Neuronal stem cell (in vitro differentiated cells): Measurements from ENCODE around the gene COL20A1.

ENCODE experiments used
- DNase-seq: peaks from one replicate; pipeline ENCODE4 v3.0.0-alpha.2; 2013; ENCODE audit warnings: low spot score
- H2AFZ ChIP-seq: one replicate; pipeline ENCODE4 v1.6.1; 2013; ENCODE audit warnings: mild to moderate bottlenecking, low read length, inconsistent platforms
- H2AK5ac ChIP-seq: 2 replicates; pipeline ENCODE4 v1.6.1; 2013; ENCODE audit warnings: low read depth, mild to moderate bottlenecking, inconsistent platforms, low read length, moderate library complexity, mixed read lengths
- H2BK120ac ChIP-seq: 2 replicates; pipeline ENCODE4 v1.6.1; 2013; ENCODE audit warnings: low read depth, mild to moderate bottlenecking, inconsistent platforms, low read length, moderate library complexity, mixed read lengths
- H2BK12ac ChIP-seq: one replicate; pipeline ENCODE4 v1.6.1; 2013; ENCODE audit warnings: low read length, inconsistent platforms
- H2BK15ac ChIP-seq: 2 replicates; pipeline ENCODE4 v1.6.1; 2013; ENCODE audit warnings: mild to moderate bottlenecking, low read length, inconsistent platforms, mixed read lengths
- H2BK5ac ChIP-seq: one replicate; pipeline ENCODE4 v1.6.1; 2013; ENCODE audit warnings: inconsistent platforms, mild to moderate bottlenecking, low read length, moderate library complexity
- H3K14ac ChIP-seq: one replicate; pipeline ENCODE4 v1.6.1; 2013; ENCODE audit warnings: low read length, inconsistent platforms
- H3K18ac ChIP-seq: 2 replicates; pipeline ENCODE4 v1.6.1; 2013; ENCODE audit warnings: low read length, inconsistent platforms
- H3K23ac ChIP-seq: 2 replicates; pipeline ENCODE4 v1.6.1; 2013; ENCODE audit warnings: low read depth, mild to moderate bottlenecking, mixed read lengths, low read length, inconsistent platforms; ENCODE audit not compliant: poor library complexity
- H3K27ac ChIP-seq: replicated peaks from 3 replicates; pipeline ENCODE4 v1.5.1; 2013; ENCODE audit warnings: low read length, inconsistent platforms
- H3K27me3 ChIP-seq, 3 experiments: 2 replicates each; pipeline ENCODE4 v1.6.1; 2013; ENCODE audit warnings: low read length in 3 of 3, mild to moderate bottlenecking in 2 of 3, inconsistent platforms in 1 of 3, low read depth in 1 of 3, mixed read lengths in 1 of 3, moderate library complexity in 1 of 3; ENCODE audit not compliant: control insufficient read depth in 3 of 3, insufficient read depth in 3 of 3
- H3K36me3 ChIP-seq, 2 donors: replicated peaks in 1 of 2; 2 replicates each; pipeline ENCODE4 v1.6.1; 2013; ENCODE audit warnings: low read length in 2 of 2; ENCODE audit not compliant: control insufficient read depth in 2 of 2, insufficient read depth in 2 of 2
- H3K4ac ChIP-seq: 2 replicates; pipeline ENCODE4 v1.6.1; 2013; ENCODE audit warnings: inconsistent platforms, mild to moderate bottlenecking, low read length, moderate library complexity
- H3K4me1 ChIP-seq, 2 donors: 1 replicate in 1 of 2; 2 replicates in 1 of 2; pipeline ENCODE4 v1.6.1; 2013; ENCODE audit warnings: low read length in 2 of 2, low read depth in 1 of 2; ENCODE audit not compliant: control insufficient read depth in 2 of 2, insufficient read depth in 1 of 2
- H3K4me2 ChIP-seq: one replicate; pipeline ENCODE4 v1.6.1; 2013; ENCODE audit warnings: mild to moderate bottlenecking, low read length, inconsistent platforms; ENCODE audit not compliant: insufficient read depth, poor library complexity, severe bottlenecking
- H3K4me3 ChIP-seq, 2 donors: 2 replicates each; pipeline ENCODE4 v1.5.1; 2013; ENCODE audit warnings: low read length in 2 of 2, mild to moderate bottlenecking in 2 of 2, inconsistent platforms in 1 of 2, moderate library complexity in 1 of 2
- H3K79me1 ChIP-seq: one replicate; pipeline ENCODE4 v1.6.1; 2013; ENCODE audit warnings: low read depth, mild to moderate bottlenecking, inconsistent platforms, low read length, moderate library complexity
- H3K9ac ChIP-seq: one replicate; pipeline ENCODE4 v1.6.1; 2013; ENCODE audit warnings: mild to moderate bottlenecking, low read depth, low read length, inconsistent platforms; ENCODE audit not compliant: poor library complexity
- H3K9me3 ChIP-seq, 2 donors: replicated peaks in 1 of 2; 2 replicates each; pipeline versions ENCODE3 to v1.6.1; 2013; ENCODE audit warnings: low read length in 2 of 2, mild to moderate bottlenecking in 2 of 2, inconsistent platforms in 1 of 2, low read depth in 1 of 2, mixed read lengths in 1 of 2, moderate library complexity in 1 of 2; ENCODE audit not compliant: control insufficient read depth in 2 of 2, insufficient read depth in 1 of 2
- H4K8ac ChIP-seq: one replicate; pipeline ENCODE4 v1.6.1; 2013; ENCODE audit warnings: low read depth, mild to moderate bottlenecking, inconsistent platforms, low read length, moderate library complexity
- H4K91ac ChIP-seq: one replicate; pipeline ENCODE4 v1.6.1; 2013; ENCODE audit warnings: low read length, low read depth, mild to moderate bottlenecking, inconsistent platforms; ENCODE audit not compliant: poor library complexity
- WGBS, 2 donors: extraction: QIAGEN DNeasy Blood & Tissue Kit; methylation state at CpG; one replicate each; pipeline ENCODE4 v1.1.7; 2013; ENCODE audit warnings: missing lambda C conversion rate in 2 of 2, mixed read lengths in 1 of 2; ENCODE audit not compliant: insufficient read length in 2 of 2, insufficient replicate concordance in 1 of 2; ENCODE audit errors: extremely low coverage in 2 of 2; 5-methylcytosine and 5-hydroxymethylcytosine counted together

COL20A1 gene

DNA sequence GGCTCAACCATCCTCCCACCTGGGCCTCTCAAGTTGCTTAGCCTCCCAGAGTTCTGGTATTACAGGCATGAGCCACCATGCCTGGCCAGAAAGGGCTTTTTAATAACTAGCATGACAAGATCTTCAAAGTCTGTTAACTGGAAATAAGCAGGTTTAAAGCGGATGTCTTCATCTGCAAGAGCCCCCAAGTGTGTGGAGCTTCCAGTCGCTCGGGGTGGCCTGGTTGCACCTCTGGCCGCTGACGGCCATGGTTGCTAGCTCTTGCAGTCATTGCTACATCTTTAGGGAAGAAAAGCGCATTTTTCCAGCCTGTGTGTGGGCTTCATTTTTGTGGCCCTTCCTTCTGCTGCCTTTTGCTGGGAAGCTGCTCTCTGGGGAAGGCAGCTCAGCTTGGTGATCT, 12.6 kb upstream of the COL20A1 start:
- Histone ChIP-seq H3K4me1 (no peaks in the 10 kb centered on the region), H3K14ac (no peak overlapping the region), H2AK5ac (no peak overlapping the region), H3K27ac (no peak overlapping the region), H2BK120ac (no peak overlapping the region), H4K91ac (no peak overlapping the region), H3K9ac (no peak overlapping the region), H3K23ac (no peak overlapping the region), H3K36me3 (peaks cover 53 to 97% of the 10 kb centered on the region in 2 donors), H2BK12ac (no peak overlapping the region), H3K27me3 (no peaks in the 10 kb centered on the region), H3K4ac (no peak overlapping the region), H3K18ac (no peak overlapping the region), H3K4me3 (no peak overlapping the region), H2BK15ac (no peak overlapping the region), H4K8ac (no peak overlapping the region), H3K4me2 (no peak overlapping the region), H2AFZ (no peak overlapping the region), H3K79me1 (peaks cover 18% of the 10 kb centered on the region), H2BK5ac (no peak overlapping the region), H3K9me3 (no peaks in the 10 kb centered on the region)
- DNase-seq: no peak
- no CpG with 5 or more reads among the region's 6 CpGs for WGBS, 2 donors

DNA sequence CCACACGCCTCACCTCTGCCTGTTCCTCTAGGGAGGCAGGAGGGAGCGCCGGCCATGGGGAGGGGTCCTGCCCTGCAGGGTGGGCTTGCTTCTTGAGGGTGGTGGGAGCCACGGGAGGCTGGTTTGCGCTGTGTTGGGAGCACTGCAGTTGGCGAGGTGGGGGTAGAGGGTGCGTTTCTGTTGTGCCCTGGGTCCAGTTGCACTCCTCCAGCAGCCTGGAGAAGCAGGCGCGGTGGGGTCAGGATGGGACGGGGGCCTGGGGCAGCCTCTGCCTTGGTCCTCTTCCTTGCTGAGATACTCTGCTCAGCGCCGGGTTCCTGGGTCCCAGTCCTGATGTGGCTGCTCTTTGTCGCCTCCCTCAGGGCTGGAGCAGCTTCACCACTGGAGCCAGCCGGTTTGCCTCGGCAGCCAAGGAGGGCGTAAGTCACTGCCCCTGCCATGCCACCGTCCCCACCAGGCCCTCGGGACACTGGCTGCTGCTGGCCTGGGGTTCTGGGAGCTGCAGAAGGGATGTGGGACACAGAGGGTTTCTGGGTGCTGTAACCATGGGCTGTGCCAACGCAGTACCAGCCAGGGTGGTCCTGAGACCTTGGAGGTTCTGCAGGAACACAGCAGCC, 11.9 kb upstream of the COL20A1 start:
- H3K36me3 ChIP-seq: peaks cover 59 to 98% of the 10 kb centered on the region in 2 donors

DNA sequence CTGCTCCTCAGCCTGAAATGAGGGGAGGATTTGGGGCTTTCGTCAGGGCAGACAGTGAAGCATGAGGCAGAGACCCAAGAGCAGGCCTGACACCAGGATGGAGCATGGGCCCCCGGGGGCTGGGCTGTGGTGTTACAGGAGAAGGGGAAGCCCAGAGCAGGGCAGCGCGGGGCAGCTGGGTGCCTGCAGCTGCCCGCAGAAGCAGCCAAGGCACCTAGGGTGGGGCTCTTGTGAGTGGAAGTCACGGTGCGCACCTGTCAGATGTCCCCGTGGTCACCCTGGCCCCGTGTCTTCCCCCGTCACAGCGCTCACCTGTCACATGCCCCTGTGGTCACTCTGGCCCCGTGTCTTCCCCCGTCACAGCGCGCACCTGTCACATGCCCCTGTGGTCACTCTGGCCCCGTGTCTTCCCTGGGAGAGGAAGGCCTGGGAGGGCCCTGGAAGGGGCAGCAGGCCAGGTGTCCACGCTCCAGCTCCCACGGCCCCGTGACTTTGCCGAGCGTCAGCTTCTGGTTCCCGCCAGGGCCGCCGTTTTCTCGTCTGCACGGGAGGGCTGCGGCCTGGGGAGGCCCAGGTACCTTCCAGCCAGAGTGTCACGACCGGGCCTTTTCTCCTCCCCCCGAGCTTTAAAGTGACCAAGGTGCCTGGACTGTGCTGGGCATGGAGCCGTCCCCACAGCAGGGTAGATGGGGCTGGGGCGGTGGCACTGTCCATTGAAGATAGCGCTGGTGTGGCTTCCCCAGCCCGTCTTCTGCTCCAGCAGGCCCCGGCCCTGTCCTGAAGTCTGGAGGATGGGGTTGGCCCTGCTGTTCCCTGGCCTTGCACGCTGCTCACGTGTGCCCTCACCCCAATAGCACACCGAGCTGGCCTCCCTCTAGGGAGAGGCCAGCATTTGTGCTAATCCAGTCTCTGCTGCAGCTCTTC, 11.0 kb upstream of the COL20A1 start:
- no peak overlapping the region for H3K27ac ChIP-seq
- no CpG with 5 or more reads among the region's 38 CpGs for WGBS, 2 donors
- no peak overlapping the region for H4K8ac ChIP-seq
- no peak overlapping the region for H2AK5ac ChIP-seq
- no peaks in the 10 kb centered on the region for H3K27me3 ChIP-seq
- no peak overlapping the region for H3K4ac ChIP-seq
- peaks cover 55 to 94% of the 10 kb centered on the region in 2 donors for H3K36me3 ChIP-seq
- H2AFZ ChIP-seq: no peak overlapping the region
- H2BK5ac ChIP-seq: peak overlapping the region; percentile 53
- no peak overlapping the region for H3K14ac ChIP-seq
- no peak overlapping the region for H3K4me2 ChIP-seq
- no peak overlapping the region for H3K9ac ChIP-seq
- H2BK15ac ChIP-seq: no peak overlapping the region
- no peaks in the 10 kb centered on the region for H3K9me3 ChIP-seq
- H4K91ac ChIP-seq: no peak overlapping the region
- H3K4me3 ChIP-seq: no peak overlapping the region
- H3K4me1 ChIP-seq: no peaks in the 10 kb centered on the region
- H2BK12ac ChIP-seq: no peak overlapping the region
- no peak for DNase-seq
- no peak overlapping the region for H3K18ac ChIP-seq
- H3K79me1 ChIP-seq: peaks cover 12% of the 10 kb centered on the region
- no peak overlapping the region for H3K23ac ChIP-seq
- no peak overlapping the region for H2BK120ac ChIP-seq

More for the DNA sequence above, 11.9 kb upstream of the COL20A1 start:
- no peak overlapping the region for H3K14ac ChIP-seq
- no peak overlapping the region for H3K4me3 ChIP-seq
- H2BK120ac ChIP-seq: no peak overlapping the region
- no peak overlapping the region for H3K27ac ChIP-seq
- peaks cover 15% of the 10 kb centered on the region for H3K79me1 ChIP-seq
- no peak overlapping the region for H3K9ac ChIP-seq
- H3K23ac ChIP-seq: no peak overlapping the region
- no peak overlapping the region for H3K4ac ChIP-seq
- H3K18ac ChIP-seq: peak overlapping the region; percentile 48
- WGBS, 2 donors: no CpG with 5 or more reads among the region's 19 CpGs
- no peaks in the 10 kb centered on the region for H3K27me3 ChIP-seq
- H4K91ac ChIP-seq: no peak overlapping the region
- H3K9me3 ChIP-seq: no peaks in the 10 kb centered on the region
- no peak overlapping the region for H2BK15ac ChIP-seq
- no peak overlapping the region for H2BK12ac ChIP-seq
- no peak overlapping the region for H3K4me2 ChIP-seq
- no peak for DNase-seq
- no peak overlapping the region for H2BK5ac ChIP-seq
- no peak overlapping the region for H4K8ac ChIP-seq
- H3K4me1 ChIP-seq: no peaks in the 10 kb centered on the region
- no peak overlapping the region for H2AFZ ChIP-seq
- no peak overlapping the region for H2AK5ac ChIP-seq

DNA sequence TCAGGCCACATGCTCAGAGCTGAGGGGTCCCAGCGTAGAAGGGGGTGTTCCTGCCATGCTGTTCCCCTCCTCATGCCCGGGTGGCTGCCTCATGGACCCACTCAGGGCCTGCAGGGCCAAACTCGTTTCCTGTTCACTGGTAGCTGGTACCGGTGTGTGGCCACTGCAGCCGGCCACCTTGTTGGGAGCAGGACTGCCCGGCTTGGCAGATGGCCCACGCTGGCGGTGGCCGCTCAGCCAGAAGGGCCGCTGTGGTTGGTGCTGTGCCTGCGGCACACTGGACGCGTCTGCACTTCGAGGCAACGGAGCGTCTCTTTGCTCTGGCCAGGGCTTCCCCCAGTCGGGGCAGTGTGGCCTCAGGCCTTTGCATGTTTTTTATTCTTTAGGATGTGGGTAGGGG, 10.0 kb upstream of the COL20A1 start:
- H3K4me1 ChIP-seq: no peaks in the 10 kb centered on the region
- no peak for DNase-seq
- no peak overlapping the region for H3K14ac ChIP-seq
- H3K18ac ChIP-seq: no peak overlapping the region
- WGBS, 2 donors: no CpG with 5 or more reads among the region's 17 CpGs
- H2BK120ac ChIP-seq: no peak overlapping the region
- H2AK5ac ChIP-seq: no peak overlapping the region
- H3K36me3 ChIP-seq: peaks cover 49 to 93% of the 10 kb centered on the region in 2 donors
- no peak overlapping the region for H4K8ac ChIP-seq
- H3K9ac ChIP-seq: peak overlapping the region; percentile 30
- H3K27me3 ChIP-seq: no peaks in the 10 kb centered on the region
- H3K27ac ChIP-seq: no peak overlapping the region
- H3K23ac ChIP-seq: peak overlapping the region; percentile 65
- H3K79me1 ChIP-seq: peaks cover 8% of the 10 kb centered on the region
- H2AFZ ChIP-seq: no peak overlapping the region
- H2BK15ac ChIP-seq: no peak overlapping the region
- H2BK12ac ChIP-seq: no peak overlapping the region
- H3K4me3 ChIP-seq: no peak overlapping the region
- peak overlapping the region; percentile 75 for H2BK5ac ChIP-seq
- peak overlapping the region; percentile 11 for H3K4me2 ChIP-seq
- H3K9me3 ChIP-seq: no peaks in the 10 kb centered on the region
- no peak overlapping the region for H3K4ac ChIP-seq
- no peak overlapping the region for H4K91ac ChIP-seq
